ENCODE results near the gene H3-3A.

DNA sequence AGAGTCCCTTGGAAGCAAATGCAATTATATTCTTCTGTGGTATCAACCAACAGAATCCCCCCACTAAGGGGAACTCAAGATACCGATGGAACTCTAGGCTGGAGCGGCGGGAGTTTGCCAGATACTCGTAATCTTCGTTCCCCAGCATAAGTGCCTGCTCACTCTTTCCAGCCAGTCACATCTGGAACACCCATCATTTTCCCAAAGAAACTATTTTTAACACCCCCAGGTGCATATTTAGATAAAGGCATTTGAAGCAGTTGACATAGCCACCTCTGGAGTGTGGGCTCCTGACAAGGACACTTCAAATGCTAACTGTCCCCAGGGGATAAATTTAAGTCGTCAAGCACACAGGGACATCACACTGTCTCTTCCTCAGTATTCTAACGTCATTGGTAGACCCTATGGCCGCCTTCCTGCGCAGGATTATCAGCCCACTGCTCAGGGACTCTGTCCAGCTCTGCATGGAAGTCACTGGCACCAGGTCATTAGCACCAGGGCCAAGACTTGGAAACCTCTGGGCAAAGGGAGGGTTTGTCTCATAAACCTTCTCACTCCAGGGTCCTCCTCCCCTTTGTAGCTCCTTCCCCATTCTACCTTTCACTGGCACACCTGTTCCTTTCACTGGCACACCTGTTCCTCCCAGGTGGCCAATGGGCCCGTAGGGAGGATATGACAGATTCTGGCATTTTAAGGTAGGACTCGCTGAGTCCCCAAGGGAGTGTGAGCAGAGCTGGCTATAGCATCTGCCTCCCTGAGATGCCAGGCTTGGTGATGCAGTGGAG, 48.8 kb downstream of the H3-3A start:
- TF ChIP-seq POLR2AphosphoS5 (IDR thresholded peaks at IDR 0.05; ENCODE audit: low read depth, low read length) (no peak), SIN3A (IDR thresholded peaks at IDR 0.05; ENCODE audit: borderline replicate concordance, insufficient read depth, low read length) (no peak), REST (IDR thresholded peaks at IDR 0.05; ENCODE audit: insufficient read depth in 1 of 2, low read depth in 2 of 2, low read length in 2 of 2) (no peak), TAF1 (IDR thresholded peaks at IDR 0.05; ENCODE audit: borderline replicate concordance, insufficient read depth, low read length) (no peak), FOXP2 (optimal IDR thresholded peaks at IDR 0.05; ENCODE audit: borderline replicate concordance, extremely low read depth, extremely low read length, insufficient read depth) (no peak)

Data from PFSK-1 (cell line).